Measurements from ENCODE around the gene FHIP1A. TPM values are rescaled to one million over a fixed set of nuclear protein-coding genes. Genes with fewer than 3 reads are reported as not detected.
A peak's percentile ranks its signal among the peaks of the same experiment; 100 is the strongest.

The FHIP1A gene
- total and polyA plus RNA-seq, 2 experiments from 2014 or later: 0.98 to 15.5 TPM

DNA sequence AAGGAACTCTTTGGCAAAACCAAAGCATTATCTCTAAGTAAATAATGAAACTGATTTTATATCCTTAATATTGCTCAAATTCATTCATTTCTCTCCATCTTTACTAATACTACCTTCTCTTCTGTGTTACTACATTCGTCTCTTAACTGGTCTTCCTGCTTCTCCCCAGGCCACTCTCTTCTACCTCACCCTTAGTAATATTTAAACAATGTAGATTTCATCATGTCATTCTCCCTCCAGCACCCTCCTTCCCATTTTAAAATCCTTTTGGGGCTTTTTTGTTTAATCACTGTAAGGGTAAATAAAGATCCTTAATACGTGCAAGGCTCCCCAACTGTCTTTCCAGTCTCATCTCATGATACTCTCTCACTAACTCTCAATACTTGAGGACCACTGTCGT, 19.4 kb downstream of the FHIP1A start:
- no peak for TF ChIP-seq CTCF (IDR thresholded peaks at IDR 0.05; ENCODE audit: low read depth, low read length)
- H3K9me3 ChIP-seq (ENCODE audit: low read depth): no peaks in the 10 kb centered on the region
- no peak overlapping the region for H3K27ac ChIP-seq
- H3K4me1 ChIP-seq (ENCODE audit: low read depth): peaks cover 9% of the 10 kb centered on the region
- H3K27me3 ChIP-seq: no peaks in the 10 kb centered on the region
- no peaks in the 10 kb centered on the region for H3K36me3 ChIP-seq
- DNase-seq (ENCODE audit: low read depth in 1 of 2, low spot score in 1 of 2): no peak
- H3K4me3 ChIP-seq: no peak overlapping the region

- Histone ChIP-seq H3K4me3 (no peak overlapping the region), H3K36me3 (no peaks in the 10 kb centered on the region), H3K27me3 (no peaks in the 10 kb centered on the region), H3K27ac (no peak overlapping the region), H3K4me1 (ENCODE audit: low read depth) (peaks cover 9% of the 10 kb centered on the region), H3K9me3 (ENCODE audit: low read depth) (no peaks in the 10 kb centered on the region)
- TF ChIP-seq CTCF (IDR thresholded peaks at IDR 0.05; ENCODE audit: low read depth, low read length): no peak
- peak in 1 of 2 donors; percentile 18 for DNase-seq (ENCODE audit: low read depth in 1 of 2, low spot score in 1 of 2)
Measured at GRCh38 chr4:151429957-151430570, 21.1 kb downstream of the FHIP1A start.

- Histone ChIP-seq H3K4me1 (ENCODE audit: low read depth) (peaks cover 11% of the 10 kb centered on the region), H3K27me3 (no peaks in the 10 kb centered on the region), H3K36me3 (no peaks in the 10 kb centered on the region), H3K9me3 (ENCODE audit: low read depth) (no peaks in the 10 kb centered on the region), H3K4me3 (no peak overlapping the region), H3K27ac (no peak overlapping the region)
- TF ChIP-seq CTCF (IDR thresholded peaks at IDR 0.05; ENCODE audit: low read depth, low read length): no peak
- DNase-seq (ENCODE audit: low read depth in 1 of 2, low spot score in 1 of 2): no peak
Measured at GRCh38 chr4:151430740-151431457, 21.9 kb downstream of the FHIP1A start.

DNA sequence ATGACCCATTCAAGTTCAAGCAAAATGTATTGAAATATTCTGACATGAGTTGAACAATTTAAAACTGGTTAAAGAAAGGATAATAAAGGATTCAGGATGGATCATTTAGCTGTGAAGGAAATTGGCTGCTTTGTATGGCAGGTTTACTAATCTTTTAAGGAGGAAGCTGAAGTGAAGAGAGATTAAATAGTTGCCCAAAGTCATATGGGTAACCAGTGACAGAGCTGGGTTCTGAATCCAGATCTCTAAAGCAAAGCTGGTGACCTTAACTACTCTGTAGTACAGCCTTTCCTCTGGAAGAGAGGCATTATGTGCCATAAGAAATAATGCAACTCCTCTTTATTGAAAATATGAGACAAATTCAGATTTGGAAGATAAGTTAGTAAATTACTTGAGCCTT, 22.8 kb downstream of the FHIP1A start:
- no peaks in the 10 kb centered on the region for H3K27me3 ChIP-seq
- H3K4me3 ChIP-seq: no peak overlapping the region
- H3K4me1 ChIP-seq (ENCODE audit: low read depth): peaks cover 17% of the 10 kb centered on the region
- no peak for TF ChIP-seq CTCF (IDR thresholded peaks at IDR 0.05; ENCODE audit: low read depth, low read length)
- no peaks in the 10 kb centered on the region for H3K9me3 ChIP-seq (ENCODE audit: low read depth)
- DNase-seq (ENCODE audit: low read depth in 1 of 2, low spot score in 1 of 2): no peak
- H3K27ac ChIP-seq: no peak overlapping the region
- no peaks in the 10 kb centered on the region for H3K36me3 ChIP-seq

DNA sequence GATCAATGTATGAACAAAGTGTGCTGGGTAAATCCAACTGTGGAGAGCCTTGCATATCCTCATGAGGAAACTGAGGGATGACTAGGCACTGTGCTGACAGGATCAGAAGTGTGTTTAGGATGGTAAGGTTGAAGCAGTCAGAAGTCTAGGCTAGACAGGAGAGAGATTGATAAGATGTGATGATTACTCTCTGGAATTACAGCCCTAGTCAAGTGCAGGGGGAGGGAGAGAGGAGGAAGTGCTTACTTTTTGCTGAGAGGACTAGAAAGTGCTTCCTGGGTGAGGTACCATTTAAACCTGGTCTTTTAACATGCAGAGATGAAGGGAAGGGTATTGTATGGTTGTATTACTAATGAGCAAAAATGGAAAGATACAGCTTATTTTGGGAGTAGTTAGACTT, 23.7 kb downstream of the FHIP1A start:
- Histone ChIP-seq H3K9me3 (ENCODE audit: low read depth) (no peaks in the 10 kb centered on the region), H3K36me3 (no peaks in the 10 kb centered on the region), H3K27me3 (no peaks in the 10 kb centered on the region), H3K27ac (no peak overlapping the region), H3K4me1 (ENCODE audit: low read depth) (peaks cover 17% of the 10 kb centered on the region), H3K4me3 (no peak overlapping the region)
- DNase-seq (ENCODE audit: low read depth in 1 of 2, low spot score in 1 of 2): no peak
- no peak for TF ChIP-seq CTCF (IDR thresholded peaks at IDR 0.05; ENCODE audit: low read depth, low read length)
